BE2C (cell line): ENCODE measurements around the gene MRPS30.
A peak's percentile ranks its signal among the peaks of the same experiment; 100 is the strongest.
"Not testable (repeated sequence)": the region's sequence is repeated elsewhere in the genome, so short reads cannot be mapped to it uniquely, and the experiment has no call there.

Experiments
- DNase-seq: peaks from one replicate; pipeline ENCODE4 v3.0.0-alpha.2; 2020
- H3K27me3 ChIP-seq: fragments of 250-450 bp; sonication (Bioruptor Pico); 2 replicates; pipeline ENCODE4 v1.5.1; 2020; ENCODE audit warnings: mild to moderate bottlenecking
- H3K36me3 ChIP-seq: fragments of 250-450 bp; sonication (Bioruptor Pico); 2 replicates; pipeline ENCODE4 v1.5.1; 2020; ENCODE audit warnings: mild to moderate bottlenecking
- H3K4me1 ChIP-seq: fragments of 250-450 bp; sonication (Bioruptor Pico); 2 replicates; pipeline ENCODE4 v1.5.1; 2020
- H3K4me3 ChIP-seq: 2 replicates; pipeline ENCODE4 v1.5.1; 2011; ENCODE audit warnings: low read depth, low read length
- H3K9me3 ChIP-seq: fragments of 250-450 bp; sonication (Bioruptor Pico); 2 replicates; pipeline ENCODE4 v1.5.1; 2020
- CTCF ChIP-seq: IDR thresholded peaks from 2 replicates; pipeline ENCODE4 v1.5.1; 2012; ENCODE audit warnings: mild to moderate bottlenecking, low read depth, low read length

Gene MRPS30

GRCh38 chr5:44779167-44779566 lies 29.6 kb upstream of the MRPS30 start:
- DNase-seq, result no peak
- no peaks in the 10 kb centered on the region for H3K36me3 ChIP-seq
- no peak for TF ChIP-seq CTCF

GRCh38 chr5:44783634-44784315 lies 25.0 kb upstream of the MRPS30 start:
- TF ChIP-seq CTCF, result no peak
- no peak overlapping the region for H3K4me3 ChIP-seq
- H3K27me3 ChIP-seq, result 0 out of 2 replicates have a peak, but pooled peaks cover 3% of the 10 kb centered on the region
- H3K36me3 ChIP-seq, result no peaks in the 10 kb centered on the region
- DNase-seq, result no peak
- H3K9me3 ChIP-seq, result no peaks in the 10 kb centered on the region
- H3K4me1 ChIP-seq, result no peaks in the 10 kb centered on the region

More at GRCh38 chr5:44779167-44779566, 29.6 kb upstream of the MRPS30 start:
- H3K27me3 ChIP-seq, result no peaks in the 10 kb centered on the region
- no peaks in the 10 kb centered on the region for H3K9me3 ChIP-seq
- no peak overlapping the region for H3K4me3 ChIP-seq
- no peaks in the 10 kb centered on the region for H3K4me1 ChIP-seq

DNA sequence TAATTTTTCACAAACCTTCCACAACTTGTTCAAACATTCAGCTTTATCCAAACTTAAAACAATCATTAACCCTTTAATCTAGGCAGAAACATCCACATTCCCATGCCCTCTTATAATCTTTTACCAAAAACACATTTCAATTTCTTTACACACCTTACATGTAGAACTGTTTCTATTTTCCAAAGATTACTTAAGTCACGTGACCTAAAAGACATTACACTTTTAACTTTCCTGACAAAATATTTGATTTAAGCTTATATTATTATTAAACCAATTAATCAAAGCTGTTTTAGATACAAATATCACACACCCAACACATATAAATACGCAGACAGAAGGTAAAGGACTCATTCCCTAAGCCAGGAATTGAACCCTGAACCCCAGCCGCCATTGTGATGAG lies 21.0 kb upstream of the MRPS30 start:
- Histone ChIP-seq H3K9me3 (no peaks in the 10 kb centered on the region), H3K27me3 (0 out of 2 replicates have a peak, but pooled peaks cover 3% of the 10 kb centered on the region), H3K4me1 (no peaks in the 10 kb centered on the region; the same call in 1 of the 2 replicates), H3K36me3 (no peaks in the 10 kb centered on the region), H3K4me3 (no peak overlapping the region)
- no peak for DNase-seq
- TF ChIP-seq CTCF, result no peak

GRCh38 chr5:44789372-44789995 lies 19.3 kb upstream of the MRPS30 start:
- H3K9me3 ChIP-seq, DNase-seq, H3K4me1 ChIP-seq, H3K36me3 ChIP-seq, H3K4me3 ChIP-seq, H3K27me3 ChIP-seq: not testable (repeated sequence)

DNA sequence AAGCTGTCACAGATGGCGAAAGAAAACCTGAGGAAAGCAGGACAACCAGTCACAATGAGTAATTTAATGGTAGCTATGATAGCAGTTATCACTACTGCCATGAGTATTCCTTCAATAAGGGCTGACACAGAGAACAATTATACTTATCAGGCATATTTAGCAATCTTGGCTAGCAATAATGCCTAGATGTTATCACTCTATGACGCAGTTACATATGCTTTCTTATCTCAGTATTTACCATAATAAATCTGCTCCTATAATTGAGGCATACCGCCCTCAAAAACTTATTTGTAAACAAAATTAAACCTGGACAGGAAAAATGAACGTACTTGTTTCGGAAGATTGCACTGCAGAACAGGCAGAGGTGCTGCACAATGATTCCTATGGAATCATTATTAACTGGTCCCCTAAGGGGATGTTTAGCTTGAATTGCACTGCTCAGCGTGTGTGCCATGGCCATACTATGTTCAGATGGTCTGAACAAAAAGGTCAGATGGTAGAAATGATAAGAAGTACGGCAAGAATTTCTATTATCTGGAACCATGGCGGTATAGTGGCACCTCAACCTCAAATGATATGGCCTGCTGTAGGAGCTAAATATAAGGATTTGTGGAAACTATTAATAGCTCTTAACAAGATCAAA lies 16.6 kb upstream of the MRPS30 start:
- H3K36me3 ChIP-seq, H3K4me3 ChIP-seq, H3K27me3 ChIP-seq, H3K9me3 ChIP-seq, H3K4me1 ChIP-seq, DNase-seq: not testable (repeated sequence)

DNA sequence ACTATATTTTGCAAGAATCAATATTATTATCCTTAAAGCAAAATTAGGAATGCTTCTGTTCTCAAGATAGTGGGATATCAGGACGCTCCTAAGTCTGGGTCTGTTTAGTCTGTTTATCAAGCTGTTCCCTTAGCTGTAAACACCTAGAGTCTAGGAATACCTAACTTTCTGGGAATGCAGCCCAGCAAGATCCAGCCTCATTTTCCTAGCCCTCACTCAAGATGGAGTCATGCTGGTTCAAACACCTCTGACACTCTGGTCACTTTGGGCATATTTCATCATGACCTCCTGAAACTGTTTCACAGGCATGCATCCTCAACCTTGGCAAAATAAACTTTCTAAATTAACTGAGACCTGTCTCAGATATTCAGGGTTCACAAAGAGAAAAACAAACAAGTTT lies 14.4 kb upstream of the MRPS30 start:
- Histone ChIP-seq H3K36me3 (no peaks in the 10 kb centered on the region), H3K4me3 (no peak overlapping the region), H3K4me1 (no peaks in the 10 kb centered on the region; the same call in 1 of the 2 replicates), H3K9me3 (no peaks in the 10 kb centered on the region; the same call in 1 of the 2 replicates), H3K27me3 (no peaks in the 10 kb centered on the region)
- DNase-seq, result no peak
- no peak for TF ChIP-seq CTCF

GRCh38 chr5:44795496-44795895 lies 13.3 kb upstream of the MRPS30 start:
- peak; percentile 10 for DNase-seq
- Histone ChIP-seq H3K36me3 (no peaks in the 10 kb centered on the region), H3K4me1 (no peaks in the 10 kb centered on the region; the same call in 1 of the 2 replicates), H3K27me3 (no peaks in the 10 kb centered on the region), H3K9me3 (no peaks in the 10 kb centered on the region; the same call in 1 of the 2 replicates), H3K4me3 (no peak overlapping the region)
- no peak for TF ChIP-seq CTCF
